ENCODE results near the gene PGPEP1.

- no peak for TF ChIP-seq CTCF (IDR thresholded peaks at IDR 0.05)
- TF ChIP-seq POLR2A (IDR thresholded peaks at IDR 0.05; ENCODE audit: low read depth), result no peak
- TF ChIP-seq POLR2AphosphoS5 (IDR thresholded peaks at IDR 0.05), result no peak
Measured at GRCh38 chr19:18396471-18397241, 56.3 kb downstream of the PGPEP1 start.

Data from esophagus muscularis mucosa (tissue), 3 donors.